GM12865 (cell line): ENCODE data around the gene NPLOC4.

Source experiments
- DNase-seq: peaks from one replicate; pipeline ENCODE4 v3.0.0; 2010; ENCODE audit warnings: low read depth
- H3K4me3 ChIP-seq: 2 replicates; pipeline ENCODE4 v1.5.1; 2011; ENCODE audit warnings: mild to moderate bottlenecking, low read depth, low read length, control low read depth
- TF ChIP-seq, protein P1 (sequence below): IDR thresholded peaks from 2 replicates; pipeline ENCODE4 v1.5.1; 2011; ENCODE audit warnings: low read length, control low read depth, low read depth, inconsistent platforms; ENCODE audit not compliant: insufficient read depth; ENCODE audit errors: missing control alignments

The NPLOC4 gene

DNA sequence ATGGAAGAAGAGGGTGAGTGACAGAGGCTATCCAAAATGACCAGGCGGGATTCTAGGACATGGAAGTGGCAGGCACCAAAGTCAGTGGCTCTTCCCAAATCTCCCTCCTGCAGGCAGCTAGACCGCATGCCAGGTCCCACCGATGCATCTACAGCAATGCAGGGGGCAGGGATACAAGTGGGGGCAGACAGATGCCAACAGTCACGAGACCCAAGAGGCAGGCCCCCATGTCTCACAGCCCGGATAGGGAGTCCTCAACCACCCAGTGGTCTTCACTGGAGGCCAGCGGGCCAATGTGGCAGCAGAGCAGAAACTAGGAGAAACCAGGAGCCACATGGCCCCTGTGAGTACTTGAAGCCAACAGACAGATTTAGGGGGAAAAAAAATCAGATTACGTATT lies 20.0 kb downstream of the NPLOC4 start:
- no peak for DNase-seq
- TF ChIP-seq, protein P1, sequence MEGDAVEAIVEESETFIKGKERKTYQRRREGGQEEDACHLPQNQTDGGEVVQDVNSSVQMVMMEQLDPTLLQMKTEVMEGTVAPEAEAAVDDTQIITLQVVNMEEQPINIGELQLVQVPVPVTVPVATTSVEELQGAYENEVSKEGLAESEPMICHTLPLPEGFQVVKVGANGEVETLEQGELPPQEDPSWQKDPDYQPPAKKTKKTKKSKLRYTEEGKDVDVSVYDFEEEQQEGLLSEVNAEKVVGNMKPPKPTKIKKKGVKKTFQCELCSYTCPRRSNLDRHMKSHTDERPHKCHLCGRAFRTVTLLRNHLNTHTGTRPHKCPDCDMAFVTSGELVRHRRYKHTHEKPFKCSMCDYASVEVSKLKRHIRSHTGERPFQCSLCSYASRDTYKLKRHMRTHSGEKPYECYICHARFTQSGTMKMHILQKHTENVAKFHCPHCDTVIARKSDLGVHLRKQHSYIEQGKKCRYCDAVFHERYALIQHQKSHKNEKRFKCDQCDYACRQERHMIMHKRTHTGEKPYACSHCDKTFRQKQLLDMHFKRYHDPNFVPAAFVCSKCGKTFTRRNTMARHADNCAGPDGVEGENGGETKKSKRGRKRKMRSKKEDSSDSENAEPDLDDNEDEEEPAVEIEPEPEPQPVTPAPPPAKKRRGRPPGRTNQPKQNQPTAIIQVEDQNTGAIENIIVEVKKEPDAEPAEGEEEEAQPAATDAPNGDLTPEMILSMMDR = no peak
- no peak overlapping the region for H3K4me3 ChIP-seq

DNA sequence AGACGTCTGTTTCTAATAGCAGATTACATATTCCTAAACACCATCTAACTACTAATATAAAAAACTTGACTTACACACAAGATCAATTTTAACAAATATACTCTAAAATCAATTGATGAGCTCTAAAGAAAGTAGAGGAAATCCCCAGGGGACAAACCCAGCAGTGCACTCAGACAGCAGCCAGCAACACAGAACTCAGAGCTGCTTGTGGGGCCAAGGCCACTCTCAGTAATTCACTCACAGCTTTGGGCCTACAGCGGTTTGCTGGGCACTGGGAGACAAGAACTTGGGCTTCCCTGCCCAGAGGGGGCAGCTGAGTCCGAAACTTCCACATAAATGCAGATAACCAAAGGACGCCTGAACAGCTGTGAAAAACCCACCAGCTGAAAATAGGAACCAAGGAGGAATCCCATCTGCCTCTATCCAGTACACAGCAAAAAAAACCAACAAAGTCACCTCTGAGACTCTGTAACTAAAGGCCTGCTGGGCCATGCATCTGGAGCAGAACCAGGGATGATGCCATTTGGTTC lies 21.4 kb downstream of the NPLOC4 start:
- TF ChIP-seq, protein P1 = no peak
- peak; percentile 22 for DNase-seq
- no peak overlapping the region for H3K4me3 ChIP-seq

DNA sequence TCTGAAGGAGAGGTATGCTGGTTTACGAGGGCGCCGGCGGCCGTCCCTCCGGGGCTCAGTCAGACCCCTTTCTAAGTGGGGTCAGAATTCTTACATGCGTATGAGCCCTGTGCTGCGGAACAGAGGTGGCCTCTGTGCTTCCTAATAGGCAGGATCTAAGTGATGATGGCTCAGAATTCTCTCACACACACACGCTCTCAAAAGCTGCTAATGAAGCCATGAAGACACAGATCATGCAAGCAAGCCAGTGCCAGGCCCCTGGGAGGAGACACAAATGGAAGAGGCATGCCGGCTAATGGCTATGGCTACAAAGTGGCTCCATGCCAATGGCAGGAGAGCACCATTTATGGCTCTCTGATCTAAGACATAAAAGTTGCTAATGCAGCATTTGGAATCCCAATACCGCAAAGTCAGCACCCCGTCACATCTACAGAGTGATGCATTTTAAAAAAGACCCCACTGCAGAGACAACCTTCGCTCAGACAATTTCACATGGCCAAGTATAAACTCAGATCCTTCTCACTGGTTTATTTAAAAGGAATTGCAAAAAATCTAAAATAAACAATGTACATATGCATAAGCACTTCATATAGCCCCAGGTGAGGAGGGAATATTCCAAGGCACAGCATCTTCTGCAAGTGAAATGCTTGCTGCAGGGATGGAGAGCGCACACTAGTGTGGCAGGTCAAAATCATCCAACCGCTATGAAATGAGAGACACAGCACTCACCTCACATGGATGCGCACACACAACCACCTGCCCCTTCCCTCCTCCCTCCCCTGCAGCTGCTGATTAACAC lies 24.5 kb downstream of the NPLOC4 start:
- no peak for DNase-seq
- TF ChIP-seq, protein P1 = no peak
- H3K4me3 ChIP-seq = no peak overlapping the region

DNA sequence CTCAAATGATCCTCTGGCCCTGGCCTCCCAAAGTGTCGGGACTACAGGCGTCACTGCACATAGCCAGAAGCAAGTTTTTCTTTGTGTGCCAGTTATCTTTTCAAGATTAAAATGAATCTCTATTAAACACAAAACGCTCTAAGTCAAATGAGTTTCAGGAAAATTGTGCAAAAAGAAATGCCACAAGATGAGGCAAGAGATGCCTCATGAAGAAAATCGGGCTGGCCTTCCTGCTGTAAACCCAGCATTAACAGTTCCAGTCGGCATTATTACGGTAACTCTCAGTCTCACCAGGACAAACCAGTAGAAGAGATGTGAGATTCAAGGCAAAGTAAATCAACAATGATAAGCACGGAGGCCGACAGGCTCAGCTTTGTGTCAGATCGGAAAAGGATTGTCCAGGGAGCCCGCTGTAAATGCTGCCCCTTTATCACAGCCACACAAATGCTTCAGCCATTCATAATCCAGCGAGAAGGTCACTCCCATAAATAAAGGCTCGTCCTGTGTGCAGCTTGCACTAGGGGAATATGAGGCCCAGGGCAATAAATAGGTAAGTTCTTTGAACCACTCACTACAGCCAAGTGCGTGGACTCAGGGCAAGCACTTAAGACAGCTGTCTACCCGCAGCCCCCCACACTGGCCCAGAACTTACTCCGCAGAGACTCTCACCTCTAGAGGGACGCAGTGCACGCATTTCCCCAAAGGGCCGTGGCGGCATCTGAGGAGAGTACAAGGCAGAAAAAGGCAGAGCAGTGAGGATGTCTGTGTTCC lies 27.2 kb downstream of the NPLOC4 start:
- TF ChIP-seq, protein P1 = no peak
- no peak for DNase-seq
- no peak overlapping the region for H3K4me3 ChIP-seq

DNA sequence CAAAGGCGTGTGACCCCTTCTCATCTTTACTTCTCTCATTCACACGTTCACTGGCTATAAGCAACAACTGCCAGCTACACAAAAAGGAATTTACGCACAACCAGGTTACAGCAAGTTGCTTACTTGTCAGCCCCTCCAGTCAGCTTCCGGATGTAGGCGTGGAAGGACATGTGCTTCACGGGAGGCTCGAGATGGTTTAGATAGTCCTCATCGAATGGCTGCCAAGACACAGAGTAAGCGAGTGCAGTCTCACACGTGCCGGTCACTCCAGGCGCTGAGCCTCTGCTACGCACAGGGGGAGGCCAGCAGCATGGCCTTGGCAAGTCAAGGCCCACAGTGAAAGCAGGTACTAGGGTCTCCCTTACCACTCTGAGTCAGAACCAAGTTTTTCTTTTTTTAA lies 28.3 kb downstream of the NPLOC4 start:
- no peak overlapping the region for H3K4me3 ChIP-seq
- TF ChIP-seq, protein P1 = no peak
- DNase-seq = no peak

DNA sequence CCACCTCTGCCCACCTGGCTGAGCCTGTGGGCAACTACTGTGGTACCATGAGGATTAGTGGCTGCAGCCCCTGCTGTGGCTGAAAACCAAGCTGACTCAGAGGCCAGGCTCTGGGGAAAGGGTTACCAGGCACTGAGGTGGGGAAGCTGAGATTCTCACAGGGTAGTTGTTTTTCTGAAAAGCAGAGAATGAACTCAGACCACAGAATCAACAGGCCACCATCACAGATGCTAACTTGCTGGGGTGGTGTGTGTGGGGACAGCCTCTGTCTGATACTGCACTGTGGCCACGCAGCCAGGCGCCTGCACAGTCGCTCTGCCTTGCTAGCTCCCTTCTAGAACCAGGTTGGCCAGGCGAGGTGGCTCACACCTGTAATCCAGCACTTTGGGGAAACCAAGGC lies 28.8 kb downstream of the NPLOC4 start:
- TF ChIP-seq, protein P1 = no peak
- DNase-seq = no peak

More for the DNA sequence above, 28.8 kb downstream of the NPLOC4 start:
- no peak overlapping the region for H3K4me3 ChIP-seq
